HG02852 (cell line): ENCODE data around the gene SALL1.

Experiments used
- ATAC-seq: cut with Tn5 transposase; IDR thresholded peaks from one replicate; pipeline ENCODE4 v1.9.1; 2021; ENCODE audit warnings: mild to moderate bottlenecking, moderate library complexity; ENCODE audit not compliant: unreplicated experiment

SALL1 gene

DNA sequence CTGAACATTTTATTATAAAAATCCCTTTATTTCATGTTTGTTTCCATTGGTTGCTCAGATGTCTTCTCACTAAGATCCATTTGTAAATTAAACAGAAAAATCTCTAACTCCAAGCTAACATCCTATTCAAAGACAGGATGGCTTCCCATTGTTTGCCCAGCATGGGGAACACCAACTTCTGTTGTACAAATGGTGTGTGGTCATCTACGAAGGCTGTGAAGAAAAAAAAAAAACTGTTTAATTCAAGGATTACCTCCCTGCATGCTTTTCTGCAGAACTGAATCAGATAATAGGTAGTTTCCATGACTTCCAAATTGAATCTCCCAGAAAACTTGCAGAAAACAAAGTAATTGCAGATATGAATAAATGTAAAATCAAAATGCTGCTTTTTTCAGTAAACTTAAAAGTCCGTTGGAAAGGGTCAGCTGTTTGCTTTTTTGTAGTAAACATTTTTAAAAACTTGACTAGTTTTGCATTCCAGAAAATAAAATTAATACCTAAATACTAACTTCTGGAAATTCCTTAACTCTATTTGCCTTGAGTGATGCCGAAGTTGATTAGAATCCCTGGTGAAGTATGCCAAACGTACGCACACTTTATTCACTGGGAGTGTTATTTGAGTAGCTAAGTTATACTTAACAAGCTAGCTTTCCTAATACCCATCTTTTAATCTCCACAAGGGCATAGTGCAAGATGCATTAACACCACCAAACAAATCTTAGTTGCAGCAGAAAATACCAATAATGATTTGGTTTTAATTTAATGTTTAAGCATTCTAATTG is 7.7 kb downstream of the SALL1 start:
- ATAC-seq, result no peak

DNA sequence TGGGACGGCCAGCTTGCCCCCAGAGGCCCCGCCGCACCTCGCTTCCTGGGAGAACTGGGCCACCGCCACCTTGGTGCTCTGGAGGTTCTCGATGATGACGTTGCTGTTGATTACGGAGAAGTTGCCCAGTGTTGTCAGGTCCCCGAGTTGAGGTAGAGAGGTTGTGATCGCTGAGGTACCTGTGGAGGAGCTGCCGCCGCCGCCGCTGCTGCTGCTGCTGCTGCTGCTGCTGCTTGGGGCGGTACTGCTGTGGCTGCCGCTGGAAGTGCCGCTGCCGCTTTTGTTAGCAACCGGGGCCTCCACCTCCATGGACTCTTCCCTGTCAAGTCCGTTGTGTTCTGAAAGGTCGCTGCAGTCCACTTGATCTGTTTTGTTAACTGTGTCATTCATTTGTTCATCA is 9.5 kb downstream of the SALL1 start:
- ATAC-seq, result no peak

DNA sequence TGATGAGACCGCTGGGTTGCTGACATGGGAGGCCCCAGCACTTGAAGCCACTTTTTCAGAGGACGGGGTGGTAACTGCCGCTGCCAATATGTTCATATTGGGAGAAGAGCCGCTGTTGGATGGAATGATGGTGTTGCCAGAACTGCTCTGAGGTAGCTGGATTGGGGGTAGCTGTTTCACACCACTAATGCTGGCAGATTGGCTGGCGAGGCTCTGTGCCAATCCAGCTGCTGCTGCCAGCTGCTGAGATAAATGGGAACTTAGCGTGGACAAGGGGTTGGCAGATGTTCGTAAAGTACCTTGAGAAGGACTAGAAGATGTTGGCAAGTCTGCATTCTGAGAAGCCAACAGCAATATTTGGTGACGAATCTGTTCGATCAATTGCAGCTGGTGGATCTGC is 10.0 kb downstream of the SALL1 start:
- no peak for ATAC-seq

DNA sequence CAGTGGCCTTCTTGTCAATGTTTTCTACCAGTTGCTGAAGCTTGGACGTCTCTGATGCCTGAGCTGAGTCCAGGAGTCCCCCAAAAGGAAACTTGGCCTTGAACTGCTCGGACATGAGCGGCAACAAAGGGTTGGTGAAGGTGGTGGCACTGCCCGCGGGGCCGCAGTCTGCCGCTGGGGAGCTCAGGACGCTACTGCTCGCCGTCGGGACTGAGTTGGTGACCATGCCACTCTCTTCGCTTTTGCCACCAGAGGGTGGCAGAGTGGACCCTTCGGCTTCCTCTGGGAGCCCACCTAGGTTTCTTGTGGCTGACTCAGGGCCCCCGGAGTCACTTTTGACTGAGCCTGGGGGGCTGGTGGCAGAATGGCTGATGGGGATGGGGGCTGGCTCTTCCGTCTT is 11.0 kb downstream of the SALL1 start:
- ATAC-seq, result no peak

DNA sequence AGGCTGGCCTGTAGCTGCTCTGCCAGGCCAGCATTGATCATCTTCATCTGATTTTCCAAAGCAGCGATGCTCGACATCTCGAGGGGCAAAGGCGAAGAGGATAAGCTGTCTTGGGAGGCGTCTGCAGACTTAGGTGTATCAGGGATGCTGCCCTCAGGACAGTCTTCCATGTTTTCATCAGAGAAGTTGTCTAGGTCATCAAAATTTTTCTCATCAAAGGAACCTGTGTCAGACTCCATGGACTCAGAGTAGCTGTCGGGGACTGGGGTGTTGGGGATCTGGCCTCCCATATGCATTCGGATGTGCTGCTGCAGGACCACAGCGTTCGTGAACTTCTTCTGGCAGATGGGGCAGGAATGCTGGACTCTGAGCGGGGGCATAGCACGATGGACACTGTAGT is 11.5 kb downstream of the SALL1 start:
- ATAC-seq, result no peak

DNA sequence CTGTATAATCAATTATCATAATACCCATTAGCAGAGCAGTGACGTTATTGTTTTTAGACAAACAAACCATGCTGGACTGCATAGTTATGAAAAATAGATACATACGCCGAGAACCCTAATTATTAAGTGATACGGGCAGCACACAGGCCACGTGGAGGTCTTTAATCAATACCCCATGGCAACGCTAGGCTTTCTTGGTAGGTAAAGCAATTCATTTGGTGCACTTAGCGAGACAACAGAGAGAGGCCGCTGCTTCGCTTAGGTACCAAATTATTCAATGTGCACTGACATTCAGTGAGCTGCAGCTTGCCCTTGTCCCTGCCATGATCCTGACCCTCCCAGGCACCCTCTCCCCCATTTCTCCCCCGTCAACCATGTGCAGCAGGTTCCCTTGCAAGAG is 12.9 kb downstream of the SALL1 start:
- ATAC-seq, result no peak

DNA sequence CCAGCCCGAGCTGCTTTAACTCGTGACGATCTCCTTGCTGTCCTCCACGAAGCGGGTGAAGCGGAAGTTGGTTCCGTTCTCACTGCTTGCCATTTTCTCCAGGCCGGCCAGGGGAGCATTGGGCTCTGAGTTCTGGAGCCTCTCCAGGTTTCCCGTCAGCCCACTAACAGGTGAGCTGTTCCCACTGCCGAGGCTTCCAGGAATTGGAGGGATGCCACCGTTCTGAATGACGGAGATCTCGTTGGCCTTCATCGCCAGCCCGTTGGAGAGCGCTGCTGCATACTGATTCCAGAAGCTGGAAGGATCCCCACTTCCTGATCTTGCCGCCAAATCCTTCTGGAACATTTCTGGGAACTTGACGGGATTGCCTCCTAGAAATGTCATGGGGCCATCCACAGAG is 14.0 kb downstream of the SALL1 start:
- ATAC-seq, result no peak

DNA sequence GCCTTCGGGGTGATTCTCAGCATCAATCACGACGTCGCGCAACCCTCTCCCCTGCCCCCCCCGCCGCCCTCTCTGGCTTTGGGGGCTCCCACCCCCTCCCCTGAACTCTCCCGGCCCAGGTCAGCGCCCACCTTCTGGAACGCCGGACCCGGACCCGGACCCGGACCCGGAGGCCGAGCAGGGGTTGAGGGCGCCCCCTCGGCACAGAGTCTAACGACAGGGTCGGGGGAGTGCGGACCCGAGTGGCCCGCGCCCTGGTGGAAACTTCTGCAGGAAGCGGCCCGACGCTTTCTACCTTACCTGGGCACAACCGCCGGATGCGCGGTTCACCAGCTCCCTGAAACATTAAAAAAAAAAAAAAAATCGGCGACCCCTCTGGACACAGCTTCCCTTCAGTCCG is 16.2 kb downstream of the SALL1 start:
- no peak for ATAC-seq

DNA sequence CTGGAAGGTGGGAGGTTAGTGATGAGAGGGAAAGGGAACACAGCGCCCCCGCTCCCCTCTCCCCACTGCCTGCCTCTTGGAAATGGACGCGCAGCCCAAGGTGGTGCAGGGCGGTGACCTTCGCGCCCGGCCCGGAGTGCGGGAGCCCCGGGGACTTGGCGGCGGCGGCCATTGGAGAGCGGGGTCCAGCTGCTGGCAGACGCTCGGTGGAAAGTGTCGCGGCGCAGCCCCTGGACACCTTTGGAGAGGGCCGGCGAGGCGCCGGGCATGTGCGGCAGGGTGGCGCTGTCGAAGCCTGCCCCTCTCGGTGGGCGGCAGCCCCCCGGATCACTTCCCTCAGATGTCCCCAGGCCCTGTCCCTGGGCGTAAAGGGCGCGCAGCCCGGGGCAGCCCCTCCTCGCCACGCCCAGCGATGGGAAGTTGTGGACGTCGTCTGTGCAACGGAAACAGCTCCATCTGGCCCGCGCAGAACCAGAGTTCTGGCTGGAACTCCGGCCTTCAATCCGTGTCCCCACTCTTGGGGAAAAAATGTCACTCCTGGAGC is 16.7 kb downstream of the SALL1 start:
- ATAC-seq, result no peak

DNA sequence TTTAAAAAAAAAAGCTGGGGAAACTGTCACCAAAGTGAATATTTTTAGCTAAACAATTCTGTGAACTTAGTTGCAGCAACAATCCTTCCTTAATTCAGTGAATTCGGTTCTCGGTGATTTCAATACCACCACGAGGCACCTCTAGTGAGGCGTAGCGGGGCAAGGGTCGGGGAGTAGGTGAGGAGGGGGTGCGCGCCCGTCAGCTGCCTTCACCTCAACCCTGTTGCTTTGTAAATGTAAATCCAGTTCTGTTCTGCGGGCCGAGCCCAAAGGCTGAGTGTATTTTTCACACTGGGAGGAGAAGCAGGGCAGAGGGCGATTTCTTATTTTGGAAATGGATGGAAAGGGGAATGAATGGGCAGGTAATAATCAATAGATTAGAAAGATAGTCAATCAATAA is 17.4 kb downstream of the SALL1 start:
- ATAC-seq, result no peak

DNA sequence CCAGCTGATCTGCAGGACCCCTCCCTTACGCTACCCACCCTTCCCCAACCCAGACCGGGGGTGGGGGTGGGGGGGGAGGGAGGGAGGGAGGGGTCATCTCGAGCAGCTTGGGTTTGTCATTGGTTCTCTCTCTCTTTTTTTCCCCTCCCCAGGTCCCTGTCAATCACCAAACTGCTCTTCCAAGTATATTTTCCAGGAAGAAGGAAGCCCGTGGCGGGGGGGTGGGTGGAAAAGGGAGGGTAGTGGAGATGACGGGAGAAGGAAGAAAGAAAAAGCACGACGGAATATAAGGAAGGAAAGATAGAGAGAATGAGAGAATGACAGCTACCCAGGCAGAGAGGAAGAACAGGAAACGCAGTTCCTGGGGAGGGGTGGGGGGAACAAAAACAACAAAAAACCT is 17.9 kb downstream of the SALL1 start:
- no peak for ATAC-seq

DNA sequence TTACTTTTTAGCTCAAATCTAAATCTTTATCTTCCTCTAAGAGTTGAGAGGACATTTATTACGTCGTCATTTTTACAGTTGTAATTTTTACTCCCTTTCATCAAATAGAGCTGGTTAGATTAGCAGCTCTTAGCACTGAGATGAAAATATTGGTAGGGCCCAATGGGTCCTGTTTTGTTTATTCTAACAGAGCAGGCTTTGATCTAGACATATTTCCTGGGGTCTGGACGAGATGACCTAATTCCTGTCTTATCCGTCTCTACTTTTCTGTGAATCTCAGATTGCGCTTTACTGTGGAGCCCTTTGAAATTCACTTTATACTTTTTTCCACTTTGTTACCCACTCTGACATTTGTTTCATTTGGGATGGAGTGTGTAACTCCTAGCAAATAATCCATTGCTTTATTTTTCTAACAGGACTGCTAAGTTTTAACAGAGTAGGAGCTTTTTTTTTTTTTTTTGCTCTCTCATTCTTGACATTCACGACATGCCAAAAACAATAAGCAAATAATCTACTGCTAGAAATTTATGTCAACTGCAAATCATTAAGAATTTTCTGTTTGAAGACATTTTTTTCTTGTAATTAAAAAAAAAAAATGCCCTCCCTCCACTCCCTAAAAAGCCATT is 18.5 kb downstream of the SALL1 start:
- no peak for ATAC-seq

DNA sequence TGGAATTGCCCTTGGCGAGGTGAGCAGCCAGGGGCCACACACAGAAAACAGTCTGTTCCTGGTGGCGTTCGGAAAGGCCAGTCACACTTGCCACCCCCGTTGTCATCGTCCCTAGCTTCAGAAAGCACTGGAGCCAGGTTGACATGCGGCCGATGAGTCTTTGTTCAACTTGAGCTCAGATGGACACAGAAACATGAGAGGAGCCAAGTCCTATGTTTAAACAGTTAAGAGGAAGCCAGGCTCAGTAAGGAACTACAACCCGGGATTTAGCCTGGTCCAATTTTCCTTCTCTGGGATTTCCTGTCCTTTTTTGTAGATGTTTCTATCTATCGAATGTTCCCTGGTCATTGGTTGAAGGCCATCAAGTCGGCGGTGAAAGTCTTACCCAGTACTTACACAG is 19.5 kb downstream of the SALL1 start:
- no peak for ATAC-seq

DNA sequence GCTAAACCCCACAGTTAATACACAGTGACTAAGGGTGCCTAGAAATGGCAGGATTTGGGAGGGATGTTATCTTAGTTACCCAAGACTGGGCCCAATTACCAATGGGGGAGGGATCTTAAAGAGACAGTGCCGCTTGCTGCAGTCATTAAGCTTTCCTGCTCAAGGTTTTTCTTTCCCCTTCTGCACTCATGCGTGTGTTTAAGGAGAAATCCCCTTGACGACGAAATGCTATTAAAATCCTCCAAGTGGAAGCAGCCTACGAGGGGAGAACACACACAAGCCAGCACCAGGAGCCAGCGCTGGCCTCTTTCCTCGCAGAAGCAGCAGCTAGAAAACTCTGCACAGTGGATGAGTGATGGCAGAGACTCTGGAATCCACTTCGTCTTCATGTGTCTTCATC is 22.0 kb downstream of the SALL1 start:
- no peak for ATAC-seq

DNA sequence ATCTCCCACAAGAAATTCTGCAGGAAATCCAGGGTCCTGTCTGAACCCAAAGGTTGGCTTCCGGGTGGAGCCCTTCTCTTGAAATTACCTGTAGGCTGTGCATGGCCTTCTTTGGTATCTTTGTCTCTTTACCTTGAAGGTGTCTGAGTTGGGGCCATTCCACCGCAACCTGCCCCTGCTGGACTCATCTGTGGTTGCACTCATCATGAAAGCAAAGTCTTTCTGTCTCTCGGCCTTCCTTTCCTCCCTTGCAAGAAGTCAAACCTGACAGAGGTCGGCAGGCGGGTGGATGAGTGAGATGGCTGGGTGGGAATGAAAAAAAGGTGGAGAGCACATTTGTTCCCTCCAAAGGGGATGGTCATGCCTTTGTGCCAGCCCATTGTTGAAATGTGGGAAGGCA is 25.1 kb downstream of the SALL1 start:
- ATAC-seq, result no peak

DNA sequence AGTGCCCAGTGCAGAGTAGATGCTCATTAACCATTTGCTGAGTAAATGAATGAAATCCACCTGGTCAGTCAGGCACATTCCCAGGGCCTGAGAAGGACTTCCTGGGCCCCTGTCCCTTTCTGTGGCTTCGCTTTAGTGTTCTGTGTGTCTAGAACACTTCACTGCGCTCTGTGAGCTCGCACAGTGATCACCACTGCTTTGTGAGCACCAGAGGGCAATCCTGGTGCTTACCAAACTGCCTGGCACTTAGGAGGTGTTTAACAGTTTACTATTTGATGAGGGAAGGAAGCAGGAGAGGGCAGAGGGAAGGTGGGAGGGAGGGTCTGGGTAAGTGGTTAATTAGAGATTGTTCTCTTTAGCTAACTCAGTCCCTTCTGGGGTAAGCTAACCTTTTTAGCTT is 26.2 kb downstream of the SALL1 start:
- ATAC-seq, result no peak

DNA sequence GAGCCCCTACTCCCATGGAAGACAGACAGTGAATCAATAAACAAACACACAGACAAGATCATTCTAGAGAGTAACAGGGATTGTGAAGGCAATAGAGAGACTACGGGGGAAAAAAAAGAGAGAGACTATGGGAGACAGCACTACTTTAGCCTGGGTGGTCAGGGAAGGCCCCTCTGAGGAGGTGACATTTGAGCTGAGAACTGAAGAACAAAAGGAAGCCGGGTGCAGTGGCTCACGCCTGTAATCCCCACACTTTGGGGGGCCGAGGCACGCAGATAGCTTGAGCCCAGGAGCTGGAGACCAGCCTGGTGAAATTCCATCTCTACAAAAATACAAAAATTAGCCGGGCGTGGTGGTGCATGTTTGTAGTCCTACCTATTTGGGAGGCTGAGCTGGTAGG is 29.2 kb downstream of the SALL1 start:
- no peak for ATAC-seq

DNA sequence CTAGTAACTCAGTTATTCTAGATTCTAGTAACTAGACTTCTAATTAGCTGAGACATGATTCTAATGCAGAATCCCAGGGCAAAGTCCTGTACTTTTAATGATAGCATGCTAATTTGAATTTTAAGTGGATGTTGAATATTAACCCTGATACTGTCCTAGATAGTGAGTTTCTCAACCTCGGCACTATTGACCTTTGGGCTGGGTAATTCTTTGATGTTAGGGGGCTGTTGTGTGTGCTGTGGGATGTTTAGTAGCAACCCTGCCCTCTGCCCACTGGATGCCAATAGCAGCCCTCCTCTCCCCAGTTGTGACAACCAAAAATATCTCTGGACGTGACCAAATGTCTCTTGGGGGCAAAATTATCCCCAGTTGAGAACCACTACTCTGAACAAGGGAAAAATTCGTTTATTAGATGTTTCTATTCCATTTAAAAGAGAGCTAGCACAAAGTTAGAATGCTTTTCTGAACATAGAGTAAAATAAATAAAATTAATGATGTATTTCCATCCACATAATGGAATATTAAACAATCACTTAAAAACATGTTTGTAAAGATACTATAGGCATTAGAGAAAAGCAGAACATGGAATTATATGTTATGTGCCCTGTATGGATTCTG is 30.2 kb downstream of the SALL1 start:
- ATAC-seq, result no peak

DNA sequence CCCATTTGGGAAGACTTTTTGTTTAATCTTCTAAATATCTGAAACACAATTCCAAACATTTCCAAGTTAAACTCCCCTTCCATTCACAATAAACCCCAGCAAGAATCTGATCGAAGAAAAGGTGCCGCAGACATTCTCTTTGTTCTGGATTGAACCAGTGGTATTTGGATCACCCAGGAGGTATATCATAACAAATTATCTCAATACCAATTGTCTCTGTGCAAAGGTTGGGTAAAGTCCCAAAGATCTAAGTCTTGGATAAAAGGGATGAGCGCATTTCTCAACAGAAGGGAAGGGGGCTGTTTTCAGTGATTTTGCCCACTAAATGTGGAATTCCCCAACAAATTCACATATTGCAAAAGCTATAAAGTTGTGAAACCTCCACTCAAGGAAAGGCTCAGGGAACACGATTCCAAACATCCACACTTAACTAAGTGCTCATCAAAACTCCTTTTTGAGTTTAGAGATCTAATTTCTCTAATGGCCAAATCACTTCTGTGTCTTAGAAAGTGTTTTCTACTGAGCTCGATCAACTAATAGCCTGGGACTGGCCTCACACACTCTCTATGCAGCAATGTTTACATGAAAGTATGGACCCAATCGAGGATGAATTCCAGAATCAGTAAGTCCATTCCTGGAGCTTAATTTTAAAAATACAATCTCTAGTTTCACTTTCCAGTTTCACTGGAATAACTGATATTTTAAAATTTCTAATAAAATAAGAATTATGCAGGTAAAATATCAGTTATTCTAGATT is 30.9 kb downstream of the SALL1 start:
- ATAC-seq, result no peak

DNA sequence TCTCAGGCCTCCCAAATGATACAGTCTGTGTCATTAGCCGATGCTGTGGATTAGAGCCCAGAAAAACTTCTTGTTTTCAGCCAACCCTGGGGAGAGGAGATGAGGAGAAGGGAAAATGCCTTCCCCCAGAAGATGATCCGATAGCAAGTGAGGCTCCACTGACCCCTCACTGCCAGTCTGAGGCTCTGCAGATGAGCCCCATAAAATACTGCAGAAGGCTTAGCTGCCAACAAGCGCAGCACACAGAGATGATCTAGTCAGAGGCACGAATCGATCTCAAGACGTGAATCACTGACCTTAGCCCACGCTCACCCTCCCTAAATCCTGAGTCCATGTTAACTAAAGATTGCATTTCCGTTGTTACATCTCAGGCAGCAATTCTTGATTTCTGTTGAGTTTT is 31.5 kb downstream of the SALL1 start:
- ATAC-seq, result no peak

DNA sequence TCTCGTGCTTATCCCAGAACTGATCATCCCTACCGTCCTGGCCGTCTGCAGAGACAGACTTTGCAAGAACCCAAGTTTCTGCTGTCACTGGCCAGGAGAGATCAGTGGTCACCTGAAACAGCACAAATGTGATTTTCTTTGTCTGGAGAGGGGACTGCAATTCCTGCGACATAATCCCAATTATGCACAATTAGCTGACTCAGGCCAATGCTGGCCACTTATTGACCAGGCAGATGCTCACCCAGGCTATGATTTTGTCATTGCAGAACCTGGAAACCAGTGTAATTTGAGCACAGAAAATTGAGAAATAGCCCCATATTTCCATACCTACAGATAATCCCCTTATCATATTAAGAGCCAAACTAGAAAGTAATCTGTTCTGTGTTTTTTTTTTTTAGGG is 34.7 kb downstream of the SALL1 start:
- ATAC-seq, result no peak
